Measurements from ENCODE around the gene COL17A1.

Gene COL17A1

GRCh38 chr10:104085801-104086400, at the start of gene COL17A1:
Gene COL17A1, minus strand, starts transcription at chr10:104085880. Its CDS starts 5,207 bp downstream, at chr10:104080673.
- DNase-seq (ENCODE audit: low read depth), result no peak

GRCh38 chr10:104130041-104130440, 44.4 kb upstream of the COL17A1 start:
- DNase-seq (ENCODE audit: low read depth), result no peak

GRCh38 chr10:104128214-104128613, 42.5 kb upstream of the COL17A1 start:
- no peak for DNase-seq (ENCODE audit: low read depth)

GRCh38 chr10:104127411-104127810, 41.7 kb upstream of the COL17A1 start:
- no peak for DNase-seq (ENCODE audit: low read depth)

GRCh38 chr10:104123397-104123796, 37.7 kb upstream of the COL17A1 start:
- DNase-seq (ENCODE audit: low read depth), result no peak

- no peak for DNase-seq (ENCODE audit: low read depth)
Observed at GRCh38 chr10:104122225-104123107, 36.8 kb upstream of the COL17A1 start.

GRCh38 chr10:104121485-104122224, 36.0 kb upstream of the COL17A1 start, which contains the start of gene SFR1:
Gene SFR1, plus strand, starts transcription at chr10:104122171. Its CDS starts 13 bp downstream, at chr10:104122184.
- peak; percentile 97 for DNase-seq (ENCODE audit: low read depth)

- peak; percentile 66 for DNase-seq (ENCODE audit: low read depth)
Observed at GRCh38 chr10:104120903-104121484, 35.3 kb upstream of the COL17A1 start.

- no peak for DNase-seq (ENCODE audit: low read depth)
Observed at GRCh38 chr10:104120512-104120902, 34.8 kb upstream of the COL17A1 start.

- DNase-seq (ENCODE audit: low read depth), result no peak
Observed at GRCh38 chr10:104119996-104120395, 34.3 kb upstream of the COL17A1 start.

GRCh38 chr10:104117839-104118323, 32.2 kb upstream of the COL17A1 start:
- DNase-seq (ENCODE audit: low read depth), result no peak

GRCh38 chr10:104113376-104113956, 27.8 kb upstream of the COL17A1 start:
- DNase-seq (ENCODE audit: low read depth), result no peak

- DNase-seq (ENCODE audit: low read depth), result no peak
Observed at GRCh38 chr10:104109908-104110662, 24.4 kb upstream of the COL17A1 start.

- DNase-seq (ENCODE audit: low read depth), result no peak
Observed at GRCh38 chr10:104104926-104105325, 19.2 kb upstream of the COL17A1 start.

GRCh38 chr10:104104418-104104817, 18.7 kb upstream of the COL17A1 start:
- DNase-seq (ENCODE audit: low read depth), result no peak

- no peak for DNase-seq (ENCODE audit: low read depth)
Observed at GRCh38 chr10:104103956-104104355, 18.3 kb upstream of the COL17A1 start.

GRCh38 chr10:104101902-104102301, 16.2 kb upstream of the COL17A1 start:
- no peak for DNase-seq (ENCODE audit: low read depth)

GRCh38 chr10:104100795-104101194, 15.1 kb upstream of the COL17A1 start:
- no peak for DNase-seq (ENCODE audit: low read depth)

GRCh38 chr10:104099941-104100340, 14.3 kb upstream of the COL17A1 start:
- no peak for DNase-seq (ENCODE audit: low read depth)

- no peak for DNase-seq (ENCODE audit: low read depth)
Observed at GRCh38 chr10:104099269-104099668, 13.6 kb upstream of the COL17A1 start.

- DNase-seq (ENCODE audit: low read depth), result no peak
Observed at GRCh38 chr10:104098358-104098925, 12.8 kb upstream of the COL17A1 start.

Measured in stimulated activated CD8-positive, alpha-beta memory T cell treated with anti-CD3 and anti-CD28 coated beads, Interleukin-15, amount 100 ng/mL, for 1 hour (primary cell).